Transverse colon (tissue), 4 donors: Measurements from ENCODE around the gene STEAP3. TPM values are rescaled to one million over a fixed set of nuclear protein-coding genes. Genes with fewer than 3 reads are reported as not detected.
A peak's percentile ranks its signal among the peaks of the same experiment; 100 is the strongest.

Experiments used
- DNase-seq: peaks from one replicate; pipeline ENCODE4 v3.0.0-alpha.2; 2019
- H3K27ac ChIP-seq, 4 donors: fragments of 200-600 bp; sonication (generic); 2 replicates each; pipeline ENCODE4 v1.5.1; 2016 to 2018; ENCODE audit warnings: inconsistent platforms in 4 of 4
- H3K27me3 ChIP-seq: fragments of 200-600 bp; sonication (generic); 2 replicates; pipeline ENCODE4 v1.5.1; 2017; ENCODE audit warnings: inconsistent platforms
- H3K36me3 ChIP-seq, 4 donors: fragments of 200-600 bp; sonication (generic); 2 replicates each; pipeline ENCODE4 v1.5.1; 2017 to 2019; ENCODE audit warnings: inconsistent platforms in 4 of 4
- H3K4me1 ChIP-seq, 4 donors: fragments of 200-600 bp; sonication (generic); 2 replicates each; pipeline ENCODE4 v1.5.1; 2017 to 2020; ENCODE audit warnings: inconsistent platforms in 4 of 4
- H3K4me3 ChIP-seq, 4 donors: fragments of 200-600 bp; sonication (generic); 1 replicate in 1 of 4; 2 replicates in 3 of 4; pipeline versions ENCODE4 v1.5.1 to v1.6.1; 2017 to 2019; ENCODE audit warnings: inconsistent platforms in 4 of 4
- H3K9me3 ChIP-seq, 2 donors: fragments of 200-600 bp; sonication (generic); 2 replicates each; pipeline ENCODE4 v1.5.1; 2017 to 2019; ENCODE audit warnings: inconsistent platforms in 2 of 2
- EP300 ChIP-seq: sonication (generic); formaldehyde crosslinking; IDR thresholded peaks from one replicate; pipeline ENCODE4 v1.6.1; 2017; ENCODE audit warnings: antibody characterized with exemption, low read depth
- POLR2A ChIP-seq: fragments of 450-650 bp; IDR thresholded peaks from one replicate; pipeline ENCODE4 v1.6.1; 2016; ENCODE audit warnings: antibody characterized with exemption, mild to moderate bottlenecking, moderate library complexity
- POLR2AphosphoS5 ChIP-seq, 3 donors: sonication (generic); formaldehyde crosslinking; IDR thresholded peaks; one replicate each; pipeline ENCODE4 v1.6.1; 2016; ENCODE audit warnings: antibody characterized with exemption in 3 of 3
- WGBS, 2 donors: methylation state at CpG; one replicate each; pipeline ENCODE4 v1.1.5; 2018; ENCODE audit warnings: low coverage in 1 of 2; 5-methylcytosine and 5-hydroxymethylcytosine counted together
- in situ Hi-C, 4 donors: fragments of 200-750 bp; cut with MboI; loops; one replicate each; pipeline versions ENCODE4 v1.15.0 to v1.15.1; 2017; ENCODE audit warnings: low sequenced_read_pairs in 3 of 4, low pct_ligation_motif_present in 1 of 4, low pct_unique_long_range_greater_than_20kb in 1 of 4
- intact Hi-C: fragments of 100-400 bp; cut with DNase I; formaldehyde crosslinking; loops from one replicate; pipeline ENCODE4 v1.15.1; 2023; ENCODE audit warnings: low total_unique reads
- total RNA-seq, 4 donors: library from RNA; depleted of rRNA; stranded (reverse); fragments of >200 nt; gene quantifications; one replicate each; pipeline ENCODE4 v1.1.0, GENCODE V29; 2016
- TF ChIP-seq, protein P1 (sequence below), 5 experiments: fragments of 200-600 bp in 3 of 5; fragments of 450-650 bp in 2 of 5; sonication (generic) in 3 of 5; IDR thresholded peaks; 1 replicate in 2 of 5; 2 replicates in 3 of 5; pipeline ENCODE4 v1.5.1; 2016 to 2017; ENCODE audit warnings: antibody characterized with exemption in 5 of 5, inconsistent platforms in 3 of 5, mild to moderate bottlenecking in 2 of 5, moderate library complexity in 1 of 5

Gene STEAP3
- total RNA-seq, 4 donors from 2014 or later, result 23.3 to 54.3 (median 37.6) TPM

GRCh38 chr2:119222863-119223520 lies 642 bp upstream of the STEAP3 start:
- H3K9me3 ChIP-seq, result no peaks in the 10 kb centered on the region
- no peaks in the 10 kb centered on the region for H3K36me3 ChIP-seq
- TF ChIP-seq EP300, result no peak
- TF ChIP-seq, protein P1, sequence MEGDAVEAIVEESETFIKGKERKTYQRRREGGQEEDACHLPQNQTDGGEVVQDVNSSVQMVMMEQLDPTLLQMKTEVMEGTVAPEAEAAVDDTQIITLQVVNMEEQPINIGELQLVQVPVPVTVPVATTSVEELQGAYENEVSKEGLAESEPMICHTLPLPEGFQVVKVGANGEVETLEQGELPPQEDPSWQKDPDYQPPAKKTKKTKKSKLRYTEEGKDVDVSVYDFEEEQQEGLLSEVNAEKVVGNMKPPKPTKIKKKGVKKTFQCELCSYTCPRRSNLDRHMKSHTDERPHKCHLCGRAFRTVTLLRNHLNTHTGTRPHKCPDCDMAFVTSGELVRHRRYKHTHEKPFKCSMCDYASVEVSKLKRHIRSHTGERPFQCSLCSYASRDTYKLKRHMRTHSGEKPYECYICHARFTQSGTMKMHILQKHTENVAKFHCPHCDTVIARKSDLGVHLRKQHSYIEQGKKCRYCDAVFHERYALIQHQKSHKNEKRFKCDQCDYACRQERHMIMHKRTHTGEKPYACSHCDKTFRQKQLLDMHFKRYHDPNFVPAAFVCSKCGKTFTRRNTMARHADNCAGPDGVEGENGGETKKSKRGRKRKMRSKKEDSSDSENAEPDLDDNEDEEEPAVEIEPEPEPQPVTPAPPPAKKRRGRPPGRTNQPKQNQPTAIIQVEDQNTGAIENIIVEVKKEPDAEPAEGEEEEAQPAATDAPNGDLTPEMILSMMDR (IDR thresholded peaks at IDR 0.05), result no peak
- TF ChIP-seq POLR2A, result no peak
- TF ChIP-seq POLR2AphosphoS5 (IDR thresholded peaks at IDR 0.05), result no peak
- H3K4me3 ChIP-seq, result peak overlapping the region; percentile 61 to 71 (median 66)
- DNase-seq, result no peak
- peaks cover 10% of the 10 kb centered on the region for H3K27me3 ChIP-seq
- WGBS, 2 donors, result 72 to 100% methylated on average over 1 to 22 of the region's 22 CpGs
- in situ Hi-C loops, result no loop called here
- intact Hi-C loops, result no loop called here
- H3K4me1 ChIP-seq, result peaks cover 0 to 26% (median 15%) of the 10 kb centered on the region in 4 donors
- H3K27ac ChIP-seq, result peak overlapping the region in 3 of 4 donors; percentile 52 to 73 (median 66)

DNA sequence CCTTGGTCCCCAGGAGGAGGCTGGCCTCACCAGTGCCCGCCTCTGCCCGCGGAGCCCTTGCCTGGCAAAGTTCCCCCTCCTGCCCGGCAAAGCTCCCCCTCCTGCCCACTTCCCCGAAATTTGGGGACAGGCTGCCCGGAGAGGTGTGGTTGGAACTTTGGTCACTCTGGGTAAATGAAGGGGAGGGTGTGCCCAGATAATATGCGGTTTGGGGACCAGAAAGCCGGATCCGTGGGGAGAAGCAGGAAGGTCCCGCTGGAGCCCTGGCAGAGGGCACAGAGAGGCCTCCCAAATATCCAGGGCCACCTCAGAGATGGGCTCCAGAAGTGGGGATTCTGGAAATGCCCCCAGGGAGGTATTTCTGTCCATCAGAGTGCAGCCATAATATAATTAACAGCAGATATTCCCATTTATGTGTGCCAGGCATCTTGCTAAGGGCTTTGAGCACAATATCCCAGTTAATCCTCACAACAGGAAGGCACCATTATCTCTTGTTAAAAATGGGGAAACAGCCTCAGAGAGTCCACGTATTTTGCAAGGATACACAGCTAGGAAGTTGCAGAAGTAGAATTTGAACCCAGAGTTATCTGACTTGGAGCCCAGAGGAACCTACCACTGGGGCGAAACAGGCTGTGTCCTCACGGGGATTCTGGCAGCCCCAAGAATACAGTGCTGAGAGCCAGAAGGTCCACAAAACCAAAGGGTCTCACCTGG lies 914 bp downstream of the STEAP3 start:
- Histone ChIP-seq H3K36me3 (no peaks in the 10 kb centered on the region), H3K9me3 (no peaks in the 10 kb centered on the region), H3K4me1 (peaks cover 0 to 26% (median 15%) of the 10 kb centered on the region in 4 donors), H3K4me3 (peak overlapping the region; percentile 61 to 71 (median 66)), H3K27ac (peak overlapping the region; percentile 44 to 73 (median 59)), H3K27me3 (peaks cover 10% of the 10 kb centered on the region)
- 20 to 60% methylated on average over 1 to 13 of the region's 13 CpGs for WGBS, 2 donors
- in situ Hi-C loops, result no loop called here
- intact Hi-C loops, result no loop called here
- peak; percentile 25 for DNase-seq
- TF ChIP-seq POLR2A (no peak), EP300 (no peak), POLR2AphosphoS5 (IDR thresholded peaks at IDR 0.05) (no peak)
- TF ChIP-seq, protein P1 (IDR thresholded peaks at IDR 0.05), result no peak

GRCh38 chr2:119225105-119225865 lies 1.7 kb downstream of the STEAP3 start:
- Histone ChIP-seq H3K27me3 (peaks cover 10% of the 10 kb centered on the region), H3K27ac (peak overlapping the region in 3 of 4 donors; percentile 5 to 31 (median 7)), H3K36me3 (no peaks in the 10 kb centered on the region), H3K9me3 (no peaks in the 10 kb centered on the region), H3K4me3 (peak overlapping the region in 1 of 4 donors; percentile 68), H3K4me1 (peaks cover 0 to 26% (median 15%) of the 10 kb centered on the region in 4 donors)
- intact Hi-C loops, result no loop called here
- peak; percentile 58 for DNase-seq
- 67 to 74% methylated on average over 1 to 7 of the region's 7 CpGs for WGBS, 2 donors
- TF ChIP-seq, protein P1 (IDR thresholded peaks at IDR 0.05), result no peak
- peak in 1 of 3 donors; percentile 37 for TF ChIP-seq POLR2AphosphoS5 (IDR thresholded peaks at IDR 0.05)
- in situ Hi-C loops, result no loop called here

DNA sequence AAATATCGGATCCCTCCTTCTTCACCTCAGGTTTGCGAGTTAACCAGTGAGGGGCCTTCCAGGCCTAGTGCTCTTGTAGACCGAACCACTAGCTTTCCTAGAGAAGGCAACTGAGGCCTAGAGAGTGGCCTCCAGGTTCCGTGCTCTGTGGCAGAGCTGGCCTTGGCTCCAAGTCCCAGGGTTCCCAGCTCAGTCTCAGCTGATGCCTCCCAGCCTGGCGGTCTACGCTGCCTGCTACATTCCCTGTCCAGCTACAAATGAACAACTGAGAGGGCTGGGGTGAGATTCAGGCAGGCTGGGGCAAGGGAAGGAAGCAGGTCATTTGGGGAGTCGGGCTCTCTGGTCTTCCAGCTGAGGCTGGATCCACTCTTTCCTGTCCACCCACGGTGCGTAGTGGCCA lies 2.3 kb downstream of the STEAP3 start:
- Histone ChIP-seq H3K4me3 (no peak overlapping the region), H3K9me3 (no peaks in the 10 kb centered on the region), H3K4me1 (peaks cover 0 to 26% (median 15%) of the 10 kb centered on the region in 4 donors), H3K36me3 (no peaks in the 10 kb centered on the region), H3K27ac (no peak overlapping the region), H3K27me3 (peaks cover 10% of the 10 kb centered on the region)
- no peak for DNase-seq
- intact Hi-C loops, result no loop called here
- TF ChIP-seq, protein P1 (IDR thresholded peaks at IDR 0.05), result no peak
- no peak for TF ChIP-seq POLR2AphosphoS5 (IDR thresholded peaks at IDR 0.05)
- no peak for TF ChIP-seq EP300
- TF ChIP-seq POLR2A, result no peak
- in situ Hi-C loops, result no loop called here
- WGBS, 2 donors, result 89% methylated on average over 9 of the region's 9 CpGs; no CpG with 5 or more reads in 1 of the 2 donors
